Loucy (cell line): ENCODE measurements around the gene CNTNAP2.

Experiments used
- H2AFZ ChIP-seq: fragments of 200-600 bp; sonication (generic); 2 replicates; pipeline ENCODE4 v1.6.0; 2016; ENCODE audit warnings: antibody characterized with exemption, mild to moderate bottlenecking, low read length, moderate library complexity
- H3F3A ChIP-seq: fragments of 200-600 bp; 2 replicates; pipeline ENCODE4 v1.6.0; 2016; ENCODE audit warnings: antibody characterized with exemption, low read depth, mild to moderate bottlenecking
- H3K27me3 ChIP-seq: fragments of 200-600 bp; sonication (generic); 2 replicates; pipeline ENCODE4 v1.6.1; 2014; ENCODE audit warnings: low read length, mild to moderate bottlenecking; ENCODE audit not compliant: insufficient read depth, poor library complexity, severe bottlenecking
- H3K36me3 ChIP-seq: fragments of 200-600 bp; sonication (generic); 2 replicates; pipeline ENCODE4 v1.6.1; 2016; ENCODE audit warnings: low read length; ENCODE audit not compliant: insufficient read depth
- H3K4me1 ChIP-seq: fragments of 200-600 bp; sonication (generic); 2 replicates; pipeline ENCODE4 v1.5.1; 2014; ENCODE audit warnings: low read length, mild to moderate bottlenecking; ENCODE audit not compliant: insufficient read depth, poor library complexity, severe bottlenecking
- H3K4me2 ChIP-seq: fragments of 200-600 bp; sonication (generic); 2 replicates; pipeline ENCODE4 v1.6.0; 2014; ENCODE audit warnings: antibody characterized with exemption, low read length, low read depth, mild to moderate bottlenecking; ENCODE audit not compliant: poor library complexity, severe bottlenecking
- H3K4me3 ChIP-seq: fragments of 200-600 bp; sonication (generic); 2 replicates; pipeline ENCODE4 v1.5.1; 2014; ENCODE audit warnings: low read length, mild to moderate bottlenecking, mixed read lengths; ENCODE audit not compliant: poor library complexity, severe bottlenecking
- H3K79me2 ChIP-seq: fragments of 200-600 bp; sonication (generic); 2 replicates; pipeline ENCODE4 v1.6.1; 2014; ENCODE audit warnings: low read length; ENCODE audit not compliant: insufficient read depth
- H3K9ac ChIP-seq: fragments of 200-600 bp; sonication (generic); 2 replicates; pipeline ENCODE4 v1.6.0; 2014; ENCODE audit warnings: mild to moderate bottlenecking, low read depth, low read length, moderate library complexity; ENCODE audit not compliant: poor library complexity, severe bottlenecking
- H3K9me2 ChIP-seq: fragments of 200-600 bp; sonication (generic); replicated peaks from 2 replicates; pipeline ENCODE4 v1.6.1; 2016; ENCODE audit warnings: low read depth, low read length, mixed read lengths
- H3K9me3 ChIP-seq: fragments of 200-600 bp; sonication (generic); 2 replicates; pipeline ENCODE4 v1.6.1; 2014; ENCODE audit warnings: mild to moderate bottlenecking, antibody characterized with exemption, low read length, low read depth; ENCODE audit not compliant: insufficient read depth
- H4K20me1 ChIP-seq: fragments of 200-600 bp; sonication (generic); 2 replicates; pipeline ENCODE4 v1.6.0; 2014; ENCODE audit warnings: antibody characterized with exemption, low read length, mild to moderate bottlenecking; ENCODE audit not compliant: insufficient read depth, poor library complexity, severe bottlenecking
- EZH2phosphoT487 ChIP-seq: fragments of 200-600 bp; IDR thresholded peaks from 2 replicates; pipeline ENCODE4 v1.6.1; 2018; ENCODE audit warnings: antibody characterized with exemption, mild to moderate bottlenecking, moderate library complexity, borderline replicate concordance
- TF ChIP-seq, protein P1 (sequence below): fragments of 200-600 bp; sonication (generic); conservative IDR thresholded peaks from 2 replicates; pipeline ENCODE4 v1.5.1; 2014; ENCODE audit warnings: mild to moderate bottlenecking, antibody characterized with exemption, low read length

Gene CNTNAP2

DNA sequence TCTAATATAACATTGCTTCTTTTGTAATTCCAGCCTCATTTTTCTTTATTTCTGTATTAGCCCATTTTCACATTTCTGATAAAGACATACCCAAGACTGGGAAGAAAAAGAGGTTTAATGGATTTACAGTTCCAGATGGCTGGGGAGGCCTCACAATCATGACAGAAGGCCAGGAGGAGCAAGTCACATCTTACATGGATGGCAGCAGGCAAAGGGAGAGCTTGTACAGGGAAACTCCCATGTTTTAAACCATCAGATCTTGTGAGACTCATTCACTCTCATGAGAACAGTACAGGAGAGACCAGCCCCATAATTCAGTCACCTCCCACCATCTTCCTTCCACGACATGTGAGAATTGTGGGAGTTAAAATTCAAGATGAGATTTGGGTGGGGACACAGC, 510.3 kb downstream of the CNTNAP2 start:
- Histone ChIP-seq H3K9me3 (no peaks in the 10 kb centered on the region), H3K79me2 (no peaks in the 10 kb centered on the region), H3K4me3 (no peak overlapping the region), H4K20me1 (no peaks in the 10 kb centered on the region), H3K36me3 (no peaks in the 10 kb centered on the region), H3K4me2 (no peak overlapping the region), H3K9ac (no peak overlapping the region), H3F3A (no peaks in the 10 kb centered on the region), H3K9me2 (no peaks in the 10 kb centered on the region), H3K27me3 (no peaks in the 10 kb centered on the region), H2AFZ (no peak overlapping the region), H3K4me1 (no peaks in the 10 kb centered on the region)
- TF ChIP-seq, protein P1, sequence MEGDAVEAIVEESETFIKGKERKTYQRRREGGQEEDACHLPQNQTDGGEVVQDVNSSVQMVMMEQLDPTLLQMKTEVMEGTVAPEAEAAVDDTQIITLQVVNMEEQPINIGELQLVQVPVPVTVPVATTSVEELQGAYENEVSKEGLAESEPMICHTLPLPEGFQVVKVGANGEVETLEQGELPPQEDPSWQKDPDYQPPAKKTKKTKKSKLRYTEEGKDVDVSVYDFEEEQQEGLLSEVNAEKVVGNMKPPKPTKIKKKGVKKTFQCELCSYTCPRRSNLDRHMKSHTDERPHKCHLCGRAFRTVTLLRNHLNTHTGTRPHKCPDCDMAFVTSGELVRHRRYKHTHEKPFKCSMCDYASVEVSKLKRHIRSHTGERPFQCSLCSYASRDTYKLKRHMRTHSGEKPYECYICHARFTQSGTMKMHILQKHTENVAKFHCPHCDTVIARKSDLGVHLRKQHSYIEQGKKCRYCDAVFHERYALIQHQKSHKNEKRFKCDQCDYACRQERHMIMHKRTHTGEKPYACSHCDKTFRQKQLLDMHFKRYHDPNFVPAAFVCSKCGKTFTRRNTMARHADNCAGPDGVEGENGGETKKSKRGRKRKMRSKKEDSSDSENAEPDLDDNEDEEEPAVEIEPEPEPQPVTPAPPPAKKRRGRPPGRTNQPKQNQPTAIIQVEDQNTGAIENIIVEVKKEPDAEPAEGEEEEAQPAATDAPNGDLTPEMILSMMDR: no peak
- no peak for TF ChIP-seq EZH2phosphoT487

DNA sequence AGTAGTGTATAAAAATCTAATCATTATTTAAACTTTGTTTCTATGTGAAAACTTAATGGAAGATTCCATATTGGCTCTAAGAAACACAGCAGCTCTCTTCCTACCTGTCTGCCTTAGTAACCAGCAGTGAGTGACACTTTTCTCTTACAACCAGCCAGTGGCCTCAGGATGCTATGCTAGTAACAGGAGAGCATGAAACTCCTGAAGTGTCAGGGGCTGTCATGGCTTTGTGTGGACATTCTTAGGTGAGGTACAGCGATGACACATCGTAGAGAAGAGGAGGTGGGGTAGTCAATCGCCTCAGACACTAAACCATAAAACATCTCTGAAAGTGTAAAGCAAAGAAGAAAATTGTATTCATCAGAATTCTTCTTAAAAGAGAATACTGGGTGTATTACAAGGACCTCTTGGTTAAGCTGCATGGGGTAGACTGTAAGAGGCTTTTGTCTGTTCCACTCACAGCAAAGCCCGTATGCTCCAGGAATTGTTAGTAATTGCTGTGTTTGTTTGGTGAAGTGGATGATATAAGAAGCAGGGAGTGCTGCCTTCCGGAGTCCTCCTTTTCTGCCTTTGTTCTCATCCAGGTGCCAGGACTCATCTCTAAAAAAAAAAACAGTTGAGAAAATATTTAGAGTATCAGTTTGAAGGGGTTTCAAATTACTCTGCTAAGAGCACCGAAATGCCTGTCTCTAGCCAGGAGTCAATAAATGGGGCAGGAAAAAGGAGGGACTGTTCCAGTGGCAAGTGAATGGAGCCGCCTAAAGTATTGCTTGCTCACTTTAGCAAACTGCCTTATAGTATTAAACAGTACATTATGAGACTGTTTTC, 518.8 kb downstream of the CNTNAP2 start:
- H3F3A ChIP-seq: no peaks in the 10 kb centered on the region
- no peaks in the 10 kb centered on the region; the same call in 1 of the 2 replicates for H3K9me3 ChIP-seq
- no peaks in the 10 kb centered on the region for H3K36me3 ChIP-seq
- H2AFZ ChIP-seq: no peak overlapping the region
- H3K4me1 ChIP-seq: no peaks in the 10 kb centered on the region
- no peaks in the 10 kb centered on the region for H4K20me1 ChIP-seq
- TF ChIP-seq EZH2phosphoT487: no peak
- TF ChIP-seq, protein P1: no peak
- no peaks in the 10 kb centered on the region for H3K9me2 ChIP-seq
- no peak overlapping the region for H3K4me3 ChIP-seq
- no peaks in the 10 kb centered on the region for H3K79me2 ChIP-seq
- H3K9ac ChIP-seq: no peak overlapping the region
- H3K4me2 ChIP-seq: no peak overlapping the region
- H3K27me3 ChIP-seq: no peaks in the 10 kb centered on the region

DNA sequence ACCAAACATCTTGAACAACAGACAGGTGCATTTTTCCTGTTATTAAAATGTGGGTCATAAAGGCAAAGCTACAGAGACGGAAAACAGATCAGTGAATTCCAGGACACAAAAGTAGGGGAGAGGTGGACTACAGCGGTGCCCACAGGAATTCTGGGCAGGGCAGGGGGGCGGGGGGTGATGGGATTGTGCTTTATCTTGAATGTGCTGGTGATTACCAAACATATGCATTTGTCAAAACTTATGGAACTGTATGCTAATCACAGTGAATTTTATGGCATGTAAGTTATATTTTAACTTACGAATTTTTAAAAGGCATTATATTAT, 519.4 kb downstream of the CNTNAP2 start:
- H4K20me1 ChIP-seq: no peaks in the 10 kb centered on the region
- H3K9ac ChIP-seq: no peak overlapping the region
- no peak overlapping the region for H2AFZ ChIP-seq
- H3K9me2 ChIP-seq: no peaks in the 10 kb centered on the region
- no peaks in the 10 kb centered on the region for H3F3A ChIP-seq
- no peak overlapping the region for H3K4me2 ChIP-seq
- H3K4me1 ChIP-seq: no peaks in the 10 kb centered on the region
- no peaks in the 10 kb centered on the region for H3K36me3 ChIP-seq
- no peak for TF ChIP-seq EZH2phosphoT487
- TF ChIP-seq, protein P1: no peak
- H3K79me2 ChIP-seq: no peaks in the 10 kb centered on the region
- H3K27me3 ChIP-seq: no peaks in the 10 kb centered on the region
- no peaks in the 10 kb centered on the region; the same call in 1 of the 2 replicates for H3K9me3 ChIP-seq
- no peak overlapping the region for H3K4me3 ChIP-seq
